RKO (cell line): ENCODE data around the gene MTHFD1L.
A peak's percentile ranks its signal among the peaks of the same experiment; 100 is the strongest.

Experiments used
- DNase-seq: peaks from one replicate; pipeline ENCODE4 v3.0.0-alpha.2; 2016; ENCODE audit warnings: low spot score

Gene MTHFD1L

DNA sequence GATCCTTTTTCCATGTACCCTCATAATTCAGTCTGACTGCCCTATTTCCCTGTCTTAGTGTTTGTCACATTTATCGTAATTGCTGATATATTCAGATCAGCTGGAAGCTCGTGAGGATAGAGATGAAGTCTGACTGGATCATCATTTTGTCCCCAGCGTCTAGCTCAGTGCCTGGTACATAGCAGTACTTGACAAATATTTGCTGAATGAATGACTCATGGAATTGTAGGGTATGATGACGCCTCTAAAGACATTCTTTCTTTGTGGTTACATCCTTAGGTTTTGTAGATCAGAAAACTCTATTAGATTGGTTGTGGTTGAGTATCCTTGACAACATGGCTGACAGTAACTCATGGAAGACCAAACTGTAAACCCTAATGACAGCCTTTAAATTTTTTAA, 68.9 kb downstream of the MTHFD1L start:
- peak; percentile 18 for DNase-seq

DNA sequence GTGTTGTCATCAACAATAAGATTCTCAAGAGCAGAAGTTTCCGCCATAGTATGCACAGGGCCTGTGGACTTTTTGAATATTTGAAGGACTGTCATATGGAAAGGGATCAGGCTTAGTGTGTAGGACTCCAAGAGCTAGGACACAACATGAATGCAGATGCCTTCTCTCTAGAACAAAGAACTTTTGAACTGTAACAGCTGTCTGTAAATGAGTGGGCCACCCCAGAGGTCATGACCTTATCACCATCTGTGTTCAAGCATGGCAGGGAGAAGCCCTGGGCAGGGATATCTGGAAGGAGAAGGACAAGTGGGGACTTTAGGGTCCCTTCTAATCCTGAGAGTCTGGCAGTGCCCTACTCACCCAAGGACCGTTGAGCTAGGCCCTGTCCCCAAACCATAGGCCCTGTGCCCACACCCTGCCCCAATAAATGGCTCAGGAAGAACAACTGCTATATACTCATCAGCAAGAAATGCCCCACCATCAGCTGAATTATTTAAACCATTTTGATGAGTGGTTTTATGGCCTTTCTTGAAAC, 70.6 kb downstream of the MTHFD1L start:
- DNase-seq, result no peak

DNA sequence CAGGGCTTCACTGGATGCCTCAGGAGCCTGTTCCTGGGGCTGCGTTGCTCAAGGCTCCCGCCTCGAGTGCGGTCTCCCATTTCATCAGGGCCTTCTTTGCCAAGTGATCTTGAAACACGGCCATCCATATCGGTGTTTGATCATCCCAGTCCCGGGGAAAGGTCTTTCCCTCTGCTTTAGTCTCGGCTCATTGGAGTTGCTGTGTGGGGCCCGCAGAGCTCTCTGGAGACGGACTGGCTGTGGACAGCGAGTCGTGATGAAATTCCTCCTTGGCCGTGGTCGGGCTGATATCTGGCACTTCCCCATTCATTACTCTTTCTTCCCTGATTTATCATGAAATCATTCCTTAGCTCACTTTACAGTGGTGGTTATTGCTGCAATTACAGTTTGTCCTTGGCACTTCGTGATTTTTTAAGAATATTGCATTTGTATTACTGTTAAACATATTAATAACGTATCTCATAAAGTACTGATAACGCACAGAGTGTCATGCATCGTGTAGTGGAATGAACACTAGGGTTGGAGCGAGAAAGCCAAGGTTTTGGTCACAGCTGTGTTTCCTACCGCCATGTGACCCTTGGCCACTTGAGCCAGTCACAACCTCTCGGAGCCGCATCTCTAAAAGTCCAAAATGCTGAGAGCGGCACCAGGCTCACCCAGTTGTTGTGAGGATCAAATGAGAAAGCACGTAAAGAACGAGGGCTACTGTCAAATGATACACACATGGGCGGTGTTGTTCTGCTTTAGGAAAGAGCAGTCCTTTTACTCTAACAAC, 71.8 kb downstream of the MTHFD1L start:
- DNase-seq, result no peak

DNA sequence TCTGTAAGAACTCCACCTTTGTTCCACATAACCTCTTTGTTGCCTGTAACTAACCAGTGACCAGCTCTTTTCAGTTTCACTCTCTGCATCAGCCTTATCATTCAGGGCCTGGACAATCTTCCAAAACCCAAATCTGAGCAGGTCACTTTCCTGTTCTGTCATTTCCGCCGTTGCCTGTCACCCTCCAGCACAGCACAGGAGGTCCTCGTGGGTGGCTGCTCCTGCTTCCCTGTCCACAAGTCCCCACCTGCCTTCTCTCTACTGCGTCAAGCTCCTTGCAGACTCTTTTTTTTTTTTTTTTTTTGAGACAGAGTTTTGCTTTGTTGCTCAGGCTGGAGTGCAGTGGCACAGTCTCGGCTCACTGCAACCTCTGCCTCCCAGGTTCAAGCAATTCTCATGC, 73.9 kb downstream of the MTHFD1L start:
- DNase-seq, result no peak

DNA sequence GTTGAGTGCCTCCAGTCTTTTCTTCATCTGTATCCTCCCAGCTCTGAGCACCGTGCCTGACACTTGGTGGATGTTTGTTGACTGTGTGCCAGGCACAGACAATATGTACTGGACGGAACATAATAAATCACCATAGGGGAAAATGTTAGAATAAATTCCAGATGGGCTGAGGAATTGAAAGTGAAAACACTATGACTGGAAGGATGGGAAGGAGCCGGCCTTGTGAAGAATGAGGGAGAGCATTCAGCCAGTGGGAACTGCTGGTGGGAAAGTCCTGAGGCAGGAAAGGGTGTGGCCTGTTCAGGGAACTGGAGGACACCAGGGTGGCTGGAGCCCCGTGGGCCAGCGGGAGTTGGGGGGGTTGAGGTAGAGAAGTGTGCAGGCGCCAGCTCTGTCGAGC, 75.4 kb downstream of the MTHFD1L start:
- no peak for DNase-seq

DNA sequence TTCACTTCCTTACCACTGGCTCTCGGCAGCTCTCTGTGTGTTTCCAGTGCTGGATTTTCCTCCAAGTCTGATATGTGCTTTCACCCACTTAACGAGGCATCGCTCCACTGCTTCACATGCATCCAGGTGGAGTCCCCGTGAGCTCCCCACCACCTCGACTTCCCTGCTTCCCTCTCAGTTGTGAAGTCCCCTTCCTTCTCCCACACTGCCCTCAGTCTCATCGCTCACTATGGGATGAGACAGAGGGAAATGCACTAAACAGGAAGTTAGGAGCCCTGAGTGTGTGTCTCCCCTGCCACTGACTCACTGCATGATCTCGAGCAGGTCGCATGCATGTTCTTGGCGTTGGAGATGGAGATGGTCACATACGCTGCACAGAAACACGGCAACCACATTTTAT, 84.0 kb downstream of the MTHFD1L start:
- no peak for DNase-seq

DNA sequence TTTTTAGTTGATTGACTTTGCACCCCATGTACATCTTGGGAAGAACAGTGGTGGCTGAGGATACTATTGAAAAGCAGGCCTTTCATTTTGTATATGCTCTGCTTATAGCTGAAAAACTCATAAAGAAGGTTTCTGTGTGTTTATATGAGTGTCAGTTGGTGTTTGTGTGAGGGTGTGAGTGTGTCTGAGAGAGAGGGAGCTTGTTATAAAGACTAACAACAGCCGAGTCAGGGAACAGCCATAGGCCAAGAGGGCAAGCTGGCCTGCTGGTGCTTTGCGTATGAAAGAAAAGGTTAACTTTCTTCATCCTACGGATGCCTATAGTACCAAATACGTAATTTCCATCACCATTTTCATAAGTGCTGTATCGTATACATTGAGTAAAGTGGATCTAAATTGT, 88.3 kb downstream of the MTHFD1L start:
- DNase-seq, result no peak

DNA sequence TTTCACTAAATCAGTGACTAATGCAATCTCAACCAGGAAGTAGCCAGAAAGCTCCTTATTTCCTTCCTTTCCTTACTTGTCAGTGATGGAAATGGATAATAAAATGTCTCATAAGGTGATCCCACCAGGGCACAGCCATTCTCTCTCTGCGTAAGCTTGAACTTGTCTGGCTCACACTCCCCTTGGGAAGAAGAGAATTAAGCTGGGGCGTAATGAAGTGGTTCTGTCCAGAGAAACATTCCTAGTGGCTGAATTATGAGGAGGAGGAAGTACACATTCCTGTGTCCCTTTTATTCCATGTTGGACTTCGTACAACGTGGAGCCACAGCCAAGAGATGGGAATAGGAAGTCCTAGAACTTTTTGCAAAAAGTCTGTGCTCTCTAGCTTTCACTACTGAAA, 93.7 kb downstream of the MTHFD1L start:
- DNase-seq, result no peak

DNA sequence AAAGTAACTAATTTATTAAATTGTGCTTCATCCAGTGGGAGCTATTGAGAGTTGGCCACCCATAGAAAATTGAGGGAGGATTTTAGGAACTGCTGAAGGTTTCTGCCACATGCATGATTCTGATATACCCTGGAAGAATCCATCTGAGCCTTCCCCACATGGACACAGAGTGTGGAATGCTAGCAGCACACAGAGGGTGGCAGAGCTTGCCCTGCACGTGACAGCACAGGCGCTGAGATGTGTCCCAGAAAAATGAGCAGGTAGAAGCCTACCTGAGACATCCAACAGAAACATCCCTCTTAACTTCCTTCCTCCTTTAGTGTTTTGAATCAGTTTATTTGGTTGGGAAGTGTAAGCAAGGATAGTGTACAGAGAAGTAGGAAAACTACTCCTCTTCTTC, 96.9 kb downstream of the MTHFD1L start:
- no peak for DNase-seq

DNA sequence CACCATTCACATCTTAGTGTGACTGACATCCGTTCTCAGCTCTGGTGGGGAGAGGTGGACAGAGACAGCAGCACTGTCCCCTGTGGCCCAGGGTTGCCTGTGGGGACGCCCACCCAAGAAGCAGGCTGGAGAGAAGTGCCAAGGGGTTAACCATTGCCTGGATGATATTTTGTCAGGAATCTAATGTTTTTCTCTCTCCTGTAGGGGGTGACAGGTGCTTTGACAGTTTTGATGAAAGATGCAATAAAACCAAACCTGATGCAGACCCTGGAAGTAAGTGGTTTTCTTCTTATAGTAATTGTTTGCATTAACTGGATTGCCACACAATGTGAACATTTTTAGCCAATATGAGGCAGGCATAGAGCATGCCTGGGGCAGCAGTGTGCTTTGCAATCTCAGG, 99.3 kb downstream of the MTHFD1L start:
- no peak for DNase-seq

DNA sequence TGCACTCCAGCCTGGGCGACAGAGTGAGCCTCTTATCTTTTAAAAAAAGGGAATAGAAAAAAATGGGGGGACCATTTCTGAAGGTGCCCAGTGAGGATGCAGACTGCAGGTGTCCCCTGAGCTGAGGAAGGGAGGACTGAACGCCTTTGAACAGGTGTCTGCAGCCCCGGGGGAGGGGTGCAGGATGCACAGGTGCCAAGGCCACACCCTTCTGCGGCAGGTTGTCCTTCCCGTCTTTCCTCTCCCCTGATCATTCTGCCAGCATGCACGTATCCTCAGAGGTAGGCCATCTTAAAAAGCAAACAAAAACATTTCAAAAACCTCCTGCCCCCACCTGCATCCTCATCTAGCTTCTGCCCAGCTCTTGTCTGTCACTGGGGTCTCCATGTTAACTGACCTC, 101.3 kb downstream of the MTHFD1L start:
- no peak for DNase-seq

DNA sequence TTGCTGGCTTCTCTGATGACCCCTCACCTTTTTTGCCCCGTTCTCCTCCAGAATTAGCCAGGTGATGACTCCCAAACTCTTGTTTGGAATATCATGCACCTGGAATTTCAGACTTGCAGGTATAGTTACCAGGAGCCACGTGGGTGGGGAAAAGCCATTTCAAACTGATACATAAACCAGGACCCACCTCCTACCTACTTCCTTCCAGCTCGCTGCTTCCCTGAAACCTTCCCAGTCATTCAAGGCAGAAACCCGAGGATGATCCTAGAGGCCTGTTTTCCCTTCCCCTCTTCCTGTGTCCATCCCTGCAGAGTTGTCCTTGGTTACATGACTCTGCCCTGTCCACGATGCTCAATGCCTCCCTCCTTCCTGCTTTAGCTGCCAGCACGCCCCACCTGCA, 101.9 kb downstream of the MTHFD1L start:
- DNase-seq, result no peak

DNA sequence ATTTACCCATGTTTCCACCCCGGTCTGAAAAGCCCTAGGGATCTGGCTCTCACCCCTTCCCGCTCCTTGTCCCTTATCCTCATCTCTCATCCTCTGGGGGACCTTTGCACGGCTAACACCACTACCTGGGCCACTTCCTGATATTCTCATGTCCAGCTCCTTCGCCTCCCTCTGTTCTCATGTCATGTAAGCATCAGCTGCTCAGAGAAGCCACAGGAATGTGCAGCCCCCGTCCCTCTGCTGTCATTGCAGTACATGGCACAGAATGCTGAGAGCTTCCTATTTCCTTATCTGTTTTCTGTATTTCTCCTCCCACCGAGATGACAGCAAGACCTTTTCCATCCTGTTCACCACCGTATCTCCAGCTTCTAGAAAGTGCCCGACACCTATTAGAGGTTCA, 102.4 kb downstream of the MTHFD1L start:
- no peak for DNase-seq

DNA sequence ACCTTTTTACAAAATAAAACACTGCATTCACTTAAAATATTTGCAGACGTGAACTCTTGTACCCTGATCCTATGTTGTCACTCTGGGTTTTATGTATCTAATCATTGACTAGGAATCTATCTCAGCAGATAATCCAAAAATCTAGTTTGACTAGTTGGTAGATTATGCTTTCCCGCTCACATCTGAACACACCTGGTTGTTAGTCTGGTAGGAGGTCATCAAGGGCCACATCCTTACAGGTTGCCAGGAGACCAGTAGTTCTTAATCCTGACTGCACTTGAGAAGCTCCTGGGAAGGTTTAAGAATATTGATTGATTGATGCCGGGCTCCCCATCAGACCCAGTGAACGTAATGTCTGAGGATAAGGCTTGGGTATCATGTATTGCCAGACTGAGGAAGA, 104.4 kb downstream of the MTHFD1L start:
- no peak for DNase-seq

DNA sequence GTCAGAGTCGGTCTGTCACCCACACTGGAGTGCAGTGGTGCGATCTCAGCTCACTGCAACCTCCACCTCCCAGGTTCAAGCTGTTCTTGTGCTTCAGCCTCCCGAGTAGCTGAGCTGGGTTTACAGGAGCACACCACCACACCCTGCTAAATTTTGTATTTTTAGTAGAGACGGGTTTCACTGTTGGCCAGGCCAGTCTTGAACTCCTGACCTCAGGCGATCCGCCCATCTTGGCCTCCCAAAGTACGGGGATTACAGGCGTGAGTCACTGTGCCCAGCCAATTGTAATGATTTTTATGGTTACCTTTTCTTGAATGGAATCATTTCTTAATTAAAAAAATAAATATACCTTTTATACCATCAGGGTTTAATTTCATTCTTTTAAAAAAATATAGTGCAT, 105.7 kb downstream of the MTHFD1L start:
- no peak for DNase-seq

DNA sequence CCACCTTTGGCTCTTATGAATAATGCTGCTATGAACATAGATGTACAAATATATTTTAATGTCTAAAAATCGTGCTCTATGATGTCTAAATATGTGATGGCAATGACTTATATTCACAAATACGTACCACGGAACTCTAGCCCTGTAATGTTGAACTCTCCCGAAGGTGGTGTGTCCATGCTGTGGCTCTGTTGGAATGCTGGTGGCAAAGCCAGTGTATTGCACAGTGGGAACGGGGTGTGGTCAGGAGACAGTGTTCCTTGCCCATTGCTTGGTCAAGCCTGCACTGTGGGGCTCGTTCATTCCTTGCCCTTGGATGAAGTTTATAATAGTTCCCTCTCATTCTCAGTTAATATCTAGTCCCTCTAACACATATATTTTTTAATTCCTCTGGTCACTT, 109.6 kb downstream of the MTHFD1L start:
- no peak for DNase-seq

DNA sequence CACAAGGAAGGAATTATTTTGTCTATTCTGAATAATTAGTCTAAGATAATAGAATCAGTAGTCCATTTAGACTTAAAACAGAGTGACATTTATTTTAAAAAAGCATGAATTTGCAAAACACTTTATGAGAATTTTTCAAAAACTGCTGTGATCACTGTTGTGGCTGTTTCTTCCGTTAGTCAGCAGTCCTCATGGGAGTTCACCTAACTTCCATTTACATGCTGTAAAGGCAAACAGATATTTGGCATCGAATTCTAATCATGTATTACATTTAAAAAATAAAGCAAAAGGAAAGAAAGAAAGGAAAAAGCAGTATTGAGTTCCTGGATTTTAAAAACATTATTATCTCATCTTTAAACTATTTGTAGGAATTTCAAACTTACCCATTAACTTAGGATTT, 111.8 kb downstream of the MTHFD1L start:
- DNase-seq, result no peak

DNA sequence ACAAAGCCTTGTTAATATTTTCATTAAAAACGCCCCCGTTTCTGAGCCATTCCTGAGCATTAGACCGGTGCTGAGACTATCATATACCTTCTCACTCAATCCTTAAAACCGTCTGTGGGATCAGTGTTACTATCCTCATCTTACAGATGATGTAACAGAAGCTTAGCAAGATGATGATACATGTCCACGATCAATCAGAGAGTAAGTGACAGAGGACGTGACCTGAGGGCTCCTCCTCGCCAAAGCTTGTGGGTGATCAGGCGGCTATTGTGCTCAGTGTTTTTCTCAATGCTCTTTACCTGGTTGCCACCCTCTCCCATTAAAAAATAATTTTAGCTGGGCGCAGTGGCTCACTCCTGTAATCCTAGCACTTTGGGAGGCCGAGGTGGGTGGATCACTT, 113.1 kb downstream of the MTHFD1L start:
- DNase-seq, result no peak

DNA sequence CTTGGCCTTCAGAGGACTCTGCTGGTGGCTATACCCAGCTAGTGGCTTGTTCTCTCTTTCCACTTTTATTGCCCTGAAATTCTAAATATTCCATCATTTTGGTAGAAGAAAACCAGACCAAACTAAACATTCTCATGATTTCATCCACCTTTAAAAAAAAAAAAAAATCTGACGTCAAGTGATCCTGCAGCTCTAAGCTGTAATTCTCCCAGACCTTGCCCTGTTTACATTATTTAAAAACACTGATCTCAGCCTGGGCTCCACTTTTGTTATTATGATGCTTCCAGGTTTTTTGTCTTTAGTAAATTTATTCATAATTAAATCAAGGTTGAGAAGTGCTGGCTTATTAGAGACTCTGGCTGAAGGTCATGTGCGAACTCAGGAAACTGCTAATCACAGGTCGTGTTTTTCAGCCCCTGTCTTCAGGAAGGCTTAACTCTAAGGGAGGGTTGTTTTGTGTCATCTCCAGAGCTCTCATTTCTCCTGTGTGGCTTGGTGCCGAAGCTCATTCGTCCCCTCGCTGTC, 114.4 kb downstream of the MTHFD1L start:
- DNase-seq, result no peak

DNA sequence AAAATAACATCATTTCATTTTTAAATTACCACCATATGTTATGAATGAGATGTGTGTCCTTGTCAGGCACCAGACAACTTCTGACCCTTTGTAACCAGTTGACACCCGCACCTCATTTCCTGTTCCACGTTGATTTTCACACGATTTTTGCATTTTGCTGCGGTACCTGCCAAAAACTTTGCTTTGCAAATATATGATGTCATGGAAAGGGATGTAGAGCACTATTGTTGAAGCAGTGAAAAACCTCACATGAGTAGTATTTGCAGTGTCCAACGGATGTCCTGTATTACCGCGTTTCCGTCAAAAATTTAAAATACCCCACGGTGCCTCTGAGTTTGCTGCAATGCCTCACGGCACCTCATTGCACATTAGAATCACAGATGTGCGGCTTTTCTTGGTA, 115.6 kb downstream of the MTHFD1L start:
- DNase-seq, result no peak

DNA sequence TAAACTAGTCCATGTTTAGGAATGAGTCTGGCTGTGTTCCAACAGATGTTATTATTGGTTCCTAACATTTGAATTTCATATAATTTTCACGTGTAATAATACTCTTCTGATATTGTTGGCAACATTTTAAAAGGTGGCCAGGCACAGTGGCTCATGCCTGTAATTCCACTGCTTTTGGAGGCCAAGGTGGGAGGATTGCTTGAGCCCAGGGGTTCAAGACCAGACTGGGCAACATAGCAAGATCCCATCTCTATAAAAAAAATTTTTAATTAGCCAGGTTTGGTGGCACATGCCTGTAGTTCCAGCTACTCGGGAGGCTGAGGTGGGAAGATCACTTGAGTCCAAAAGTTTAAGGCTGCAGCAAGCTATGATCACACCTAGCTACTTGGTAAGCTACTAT, 116.2 kb downstream of the MTHFD1L start:
- DNase-seq, result no peak

DNA sequence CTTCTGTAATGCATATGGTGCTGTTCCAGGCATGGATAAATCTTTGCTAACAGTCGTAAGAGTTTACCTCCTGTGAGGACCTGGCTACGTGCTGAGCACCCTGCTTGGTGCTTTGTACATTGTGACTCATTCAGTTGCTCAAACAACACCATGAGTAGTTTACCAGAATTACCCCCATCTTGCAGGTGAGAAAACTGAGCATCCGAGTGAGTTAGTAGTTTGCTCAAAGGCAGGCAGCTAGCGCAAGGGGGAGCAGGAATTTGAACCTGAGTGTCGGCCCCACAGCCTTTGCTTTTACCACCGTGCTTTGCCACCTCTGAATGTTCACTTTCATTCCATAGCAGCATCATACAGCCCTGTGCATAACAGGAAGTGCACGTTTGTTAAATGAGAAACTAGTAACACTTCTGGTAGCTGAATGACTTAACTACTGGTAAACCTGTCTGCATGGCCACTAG, 121.9 kb downstream of the MTHFD1L start:
- no peak for DNase-seq

DNA sequence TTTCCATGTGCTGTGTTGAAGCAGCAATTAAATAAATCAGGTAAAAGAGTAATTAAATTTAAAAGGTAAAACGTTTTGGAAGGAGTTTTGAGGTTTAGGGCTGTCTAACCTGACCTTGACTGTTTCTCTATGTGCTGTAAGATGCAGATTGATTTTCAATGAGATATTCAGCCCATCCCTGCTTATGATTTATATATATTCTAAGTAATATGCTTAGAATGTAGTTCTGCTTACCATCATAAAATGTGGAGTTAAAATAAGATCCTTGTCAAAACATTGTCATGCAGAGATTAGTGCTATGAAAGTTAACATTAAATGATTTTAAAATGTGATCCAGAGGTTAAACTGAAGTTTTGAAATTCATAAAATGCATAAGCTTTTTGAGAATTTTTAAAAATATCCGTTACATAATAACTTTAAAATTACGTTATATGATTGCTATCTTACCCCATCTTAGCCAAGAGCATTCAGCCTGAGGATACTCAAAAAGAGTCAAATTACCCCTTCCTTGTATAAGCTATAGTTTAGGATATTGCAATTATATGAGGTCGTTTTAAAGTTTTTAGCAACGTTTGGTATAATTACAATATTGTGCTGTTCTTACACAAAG, 122.5 kb downstream of the MTHFD1L start:
- DNase-seq, result no peak

DNA sequence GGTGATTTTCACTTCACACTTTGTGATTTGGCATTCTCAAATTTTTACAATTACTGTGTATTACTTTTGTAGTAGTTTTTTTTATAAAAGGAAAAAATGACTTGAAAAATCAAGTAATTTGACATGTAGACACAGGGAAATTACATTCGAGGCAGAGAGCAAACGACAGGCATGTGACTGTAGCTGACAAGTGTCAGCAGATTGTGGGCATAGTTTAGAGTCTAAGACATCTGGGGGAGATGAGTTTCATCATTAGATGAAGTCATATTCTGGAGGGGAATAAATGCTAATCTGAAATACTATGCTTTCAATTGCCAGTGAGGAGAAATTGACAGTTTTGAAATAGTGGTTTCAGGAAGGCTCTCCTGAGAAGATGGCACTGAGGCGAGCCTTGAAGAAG, 126.0 kb downstream of the MTHFD1L start:
- DNase-seq, result no peak
